Measurements from ENCODE around the gene SCYGR5.

Gene SCYGR5

DNA sequence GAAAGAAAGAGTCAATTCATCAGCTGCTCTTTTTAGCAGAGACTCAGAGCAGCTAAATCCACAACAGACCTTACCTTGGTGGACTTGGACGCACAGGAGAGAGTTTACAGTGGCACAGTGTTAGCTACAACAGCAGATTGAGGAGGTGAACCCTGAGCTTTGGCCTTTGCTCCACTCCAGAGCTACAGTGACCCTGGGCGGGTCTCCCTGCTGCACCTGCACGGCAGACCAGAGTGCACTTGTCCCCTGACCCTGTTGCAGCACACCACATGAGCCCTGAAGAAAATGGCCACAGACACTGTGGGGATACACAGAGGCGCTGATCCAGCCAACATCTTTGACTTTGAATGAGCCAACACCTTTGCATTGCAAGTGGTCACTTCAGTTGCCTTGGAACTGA, 40.3 kb downstream of the SCYGR5 start:
- Histone ChIP-seq H3K27me3 (ENCODE audit: control insufficient read depth in 2 of 2, insufficient read depth in 2 of 2, low read length in 2 of 2) (no peaks in the 10 kb centered on the region), H3K27ac (ENCODE audit: low read depth in 2 of 2, low read length in 2 of 2) (peak overlapping the region in 1 of 2 donors; percentile 23), H3K4me1 (ENCODE audit: control insufficient read depth in 2 of 2, insufficient read depth in 2 of 2, low read length in 2 of 2) (peaks cover 0 to 17% of the 10 kb centered on the region in 2 donors), H3K9me3 (ENCODE audit: control insufficient read depth in 2 of 2, low read length in 2 of 2) (no peaks in the 10 kb centered on the region), H3K4me3 (ENCODE audit: low read length in 2 of 2) (peak overlapping the region in 1 of 2 donors; percentile 38), H3K36me3 (ENCODE audit: control insufficient read depth in 2 of 2, insufficient read depth in 2 of 2, low read length in 2 of 2) (no peaks in the 10 kb centered on the region), H3K9ac (ENCODE audit: low read depth in 1 of 2, low read length in 2 of 2) (peak overlapping the region in 1 of 2 donors; percentile 24)

DNA sequence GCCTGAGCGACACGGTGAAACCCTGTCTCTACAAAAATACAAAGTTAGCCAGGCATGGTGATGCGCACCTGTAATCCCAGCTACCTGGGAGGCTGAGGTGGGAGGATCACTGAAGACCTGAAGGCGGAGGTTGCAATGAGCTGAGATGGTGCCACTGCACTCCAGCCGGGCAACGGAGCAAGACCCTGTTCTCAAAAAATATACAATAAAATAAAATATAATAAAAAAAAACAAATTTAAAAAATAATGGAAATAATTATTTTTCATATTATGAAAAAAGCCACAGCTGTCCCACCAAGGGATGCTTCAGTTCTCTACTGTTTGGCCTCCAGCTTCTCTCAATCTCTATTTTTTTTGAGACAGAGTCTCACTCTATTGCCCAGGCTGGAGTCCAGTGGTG, 40.8 kb downstream of the SCYGR5 start:
- H3K9me3 ChIP-seq (ENCODE audit: control insufficient read depth in 2 of 2, low read length in 2 of 2), result no peaks in the 10 kb centered on the region
- no peak overlapping the region for H3K27ac ChIP-seq (ENCODE audit: low read depth in 2 of 2, low read length in 2 of 2)
- H3K36me3 ChIP-seq (ENCODE audit: control insufficient read depth in 2 of 2, insufficient read depth in 2 of 2, low read length in 2 of 2), result no peaks in the 10 kb centered on the region
- peaks cover 0 to 15% of the 10 kb centered on the region in 2 donors for H3K4me1 ChIP-seq (ENCODE audit: control insufficient read depth in 2 of 2, insufficient read depth in 2 of 2, low read length in 2 of 2)
- no peak overlapping the region for H3K9ac ChIP-seq (ENCODE audit: low read depth in 1 of 2, low read length in 2 of 2)
- H3K4me3 ChIP-seq (ENCODE audit: low read length in 2 of 2), result no peak overlapping the region
- no peaks in the 10 kb centered on the region for H3K27me3 ChIP-seq (ENCODE audit: control insufficient read depth in 2 of 2, insufficient read depth in 2 of 2, low read length in 2 of 2)

DNA sequence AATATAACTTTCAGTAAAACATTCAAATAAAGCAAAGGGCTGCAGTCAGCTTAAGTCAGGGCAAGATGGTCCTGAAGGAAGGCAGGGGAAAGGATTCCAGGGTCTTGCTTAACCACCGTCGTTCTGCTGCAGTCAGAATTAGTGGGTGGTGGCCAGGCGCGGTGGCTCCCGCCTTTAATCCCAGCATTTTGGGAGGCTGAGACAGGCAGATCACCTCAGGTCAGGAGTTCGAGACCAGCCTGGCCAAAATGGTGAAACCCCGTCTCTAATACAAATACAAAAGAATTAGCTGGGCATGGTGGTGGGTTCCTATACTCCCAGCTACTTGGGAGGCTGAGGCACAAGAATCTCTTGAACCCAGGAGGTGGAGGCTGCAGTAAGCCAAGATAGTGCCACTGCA, 44.4 kb downstream of the SCYGR5 start:
- no peaks in the 10 kb centered on the region for H3K27me3 ChIP-seq (ENCODE audit: control insufficient read depth in 2 of 2, insufficient read depth in 2 of 2, low read length in 2 of 2)
- no peaks in the 10 kb centered on the region for H3K9me3 ChIP-seq (ENCODE audit: control insufficient read depth in 2 of 2, low read length in 2 of 2)
- no peak overlapping the region for H3K27ac ChIP-seq (ENCODE audit: low read depth in 2 of 2, low read length in 2 of 2)
- no peak overlapping the region for H3K9ac ChIP-seq (ENCODE audit: low read depth in 1 of 2, low read length in 2 of 2)
- H3K36me3 ChIP-seq (ENCODE audit: control insufficient read depth in 2 of 2, insufficient read depth in 2 of 2, low read length in 2 of 2), result no peaks in the 10 kb centered on the region
- H3K4me1 ChIP-seq (ENCODE audit: control insufficient read depth in 2 of 2, insufficient read depth in 2 of 2, low read length in 2 of 2), result peaks cover 0 to 7% of the 10 kb centered on the region in 2 donors
- no peak overlapping the region for H3K4me3 ChIP-seq (ENCODE audit: low read length in 2 of 2)

DNA sequence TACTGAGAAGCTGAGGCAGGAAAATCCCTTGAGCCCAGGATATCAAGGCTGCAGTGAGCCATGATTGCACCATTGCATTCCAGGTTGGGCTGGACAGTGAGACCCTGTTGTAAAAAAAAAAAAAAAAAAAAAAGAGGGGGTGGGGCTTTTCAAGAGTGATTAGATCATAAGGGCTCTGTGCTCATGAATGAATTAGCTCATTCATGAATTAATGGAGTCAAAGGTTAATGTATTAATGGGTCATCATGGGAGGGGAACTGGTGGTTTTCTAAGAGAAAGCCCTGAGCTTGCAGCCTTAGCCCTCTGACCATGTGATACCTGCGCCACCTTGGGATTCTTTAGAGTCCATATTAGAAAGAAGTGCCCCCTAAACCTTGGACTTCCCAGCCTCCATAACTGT, 46.7 kb downstream of the SCYGR5 start:
- Histone ChIP-seq H3K27ac (ENCODE audit: low read depth in 2 of 2, low read length in 2 of 2) (no peak overlapping the region), H3K36me3 (ENCODE audit: control insufficient read depth in 2 of 2, insufficient read depth in 2 of 2, low read length in 2 of 2) (no peaks in the 10 kb centered on the region), H3K4me3 (ENCODE audit: low read length in 2 of 2) (no peak overlapping the region), H3K27me3 (ENCODE audit: control insufficient read depth in 2 of 2, insufficient read depth in 2 of 2, low read length in 2 of 2) (no peaks in the 10 kb centered on the region), H3K9ac (ENCODE audit: low read depth in 1 of 2, low read length in 2 of 2) (no peak overlapping the region), H3K4me1 (ENCODE audit: control insufficient read depth in 2 of 2, insufficient read depth in 2 of 2, low read length in 2 of 2) (peaks cover 0 to 5% of the 10 kb centered on the region in 2 donors), H3K9me3 (ENCODE audit: control insufficient read depth in 2 of 2, low read length in 2 of 2) (no peaks in the 10 kb centered on the region)

DNA sequence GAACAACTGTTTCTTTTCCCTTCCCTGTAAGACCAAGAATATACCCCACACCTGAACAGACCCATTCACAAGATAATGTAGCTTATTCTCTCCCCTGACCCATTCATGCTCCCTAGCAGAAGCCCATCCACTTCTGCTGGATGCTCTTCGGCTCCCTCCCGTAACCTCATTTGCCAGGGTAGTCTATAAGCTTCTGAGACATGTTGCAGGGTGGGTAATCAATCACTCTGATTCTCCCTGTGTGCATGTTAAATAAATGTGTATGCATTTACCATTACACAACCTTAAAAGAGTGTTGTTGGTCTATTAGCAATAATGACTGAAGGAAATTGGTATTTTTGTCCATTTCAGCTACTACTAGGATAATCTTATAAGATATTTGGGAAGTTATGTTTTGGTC, 49.9 kb downstream of the SCYGR5 start:
- no peak overlapping the region for H3K9ac ChIP-seq (ENCODE audit: low read depth in 1 of 2, low read length in 2 of 2)
- H3K4me1 ChIP-seq (ENCODE audit: control insufficient read depth in 2 of 2, insufficient read depth in 2 of 2, low read length in 2 of 2), result peaks cover 0 to 5% of the 10 kb centered on the region in 2 donors
- no peak overlapping the region for H3K27ac ChIP-seq (ENCODE audit: low read depth in 2 of 2, low read length in 2 of 2)
- H3K4me3 ChIP-seq (ENCODE audit: low read length in 2 of 2), result peak overlapping the region; percentile 48 to 69
- H3K36me3 ChIP-seq (ENCODE audit: control insufficient read depth in 2 of 2, insufficient read depth in 2 of 2, low read length in 2 of 2), result no peaks in the 10 kb centered on the region
- no peaks in the 10 kb centered on the region for H3K27me3 ChIP-seq (ENCODE audit: control insufficient read depth in 2 of 2, insufficient read depth in 2 of 2, low read length in 2 of 2)
- H3K9me3 ChIP-seq (ENCODE audit: control insufficient read depth in 2 of 2, low read length in 2 of 2), result no peaks in the 10 kb centered on the region
